ENCODE data around the gene LDLRAD4.
"Not testable (repeated sequence)": the region's sequence is repeated elsewhere in the genome, so short reads cannot be mapped to it uniquely, and the experiment has no call there.

Gene LDLRAD4

DNA sequence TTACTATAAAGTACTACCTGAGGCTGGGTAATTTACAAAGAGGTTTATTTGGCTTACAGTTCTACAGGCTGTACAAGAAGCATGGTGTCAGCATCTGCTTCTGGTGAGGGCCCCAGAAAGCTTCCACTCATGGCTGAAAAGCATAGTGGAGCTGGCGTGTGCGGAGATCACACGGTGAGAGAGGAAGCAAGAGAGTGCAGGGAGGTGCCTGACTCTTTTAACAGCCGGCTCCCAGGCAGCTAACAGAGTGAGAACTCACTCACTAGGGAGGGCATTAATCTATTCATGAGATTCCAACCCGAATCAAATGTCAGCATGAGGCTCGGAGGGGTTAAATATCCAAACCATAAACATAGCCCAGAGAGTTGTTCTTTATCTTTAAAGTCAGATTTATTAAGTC, 117.3 kb downstream of the LDLRAD4 start:
- no peak for DNase-seq (ENCODE audit: low read depth, low spot score)

DNA sequence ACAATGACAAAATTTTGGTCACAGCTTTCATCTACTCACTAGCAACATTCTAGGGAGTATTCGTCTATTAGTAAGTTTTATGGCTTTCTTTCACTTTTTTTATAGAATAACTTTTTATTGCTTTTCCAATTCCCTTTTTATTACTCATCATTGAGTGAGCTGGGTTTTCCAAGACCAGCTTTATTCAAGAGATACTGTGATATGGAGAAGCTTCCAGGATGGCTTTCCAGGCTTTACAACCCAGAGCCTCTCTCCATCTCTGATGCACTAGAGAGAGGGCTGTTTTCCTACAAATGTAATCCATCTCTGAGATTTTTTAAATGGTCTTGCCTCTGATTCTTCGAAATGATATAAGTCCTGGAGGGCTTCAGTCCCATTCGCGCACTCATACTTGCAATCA, 118.3 kb downstream of the LDLRAD4 start:
- no peak for DNase-seq (ENCODE audit: low read depth, low spot score)

DNA sequence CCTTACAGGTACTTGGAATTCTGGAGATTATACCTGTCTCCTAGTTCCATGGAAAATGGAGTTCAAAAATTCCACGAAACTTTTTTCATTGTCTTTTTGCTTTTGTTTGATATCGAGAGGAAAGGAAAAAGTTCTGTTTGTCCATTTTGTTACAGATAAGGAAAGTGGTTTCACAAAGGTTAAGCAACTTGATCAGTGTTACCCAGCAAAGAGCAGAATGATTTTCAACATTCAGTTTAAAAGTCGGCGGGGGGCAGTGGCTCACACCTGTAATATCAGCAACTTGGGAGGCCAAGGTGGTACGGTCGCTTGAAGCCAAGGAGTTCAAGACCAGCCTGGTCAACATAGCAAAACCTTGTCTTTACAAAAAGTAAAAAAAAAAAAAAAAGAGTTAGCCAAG, 118.8 kb downstream of the LDLRAD4 start:
- DNase-seq (ENCODE audit: low read depth, low spot score) = no peak

DNA sequence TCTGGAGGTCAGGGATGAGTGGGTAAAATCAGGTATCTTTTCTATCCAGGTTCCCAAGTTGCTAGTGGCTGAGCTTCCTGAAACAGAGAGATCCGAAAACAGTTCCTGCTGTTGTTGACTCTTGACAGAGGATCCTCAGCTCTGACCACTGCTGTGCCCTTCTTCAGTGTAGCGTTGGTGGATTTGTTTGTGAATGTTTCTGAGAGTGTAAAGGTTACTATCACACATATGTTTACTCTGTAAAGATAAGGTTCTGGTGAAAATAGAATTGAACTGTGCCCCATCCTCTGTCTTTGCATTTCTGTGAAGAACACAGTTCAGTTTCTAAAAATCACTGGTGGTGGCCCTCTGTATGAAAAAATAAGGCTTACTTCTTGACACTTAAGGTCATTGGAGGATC, 119.8 kb downstream of the LDLRAD4 start:
- no peak for DNase-seq (ENCODE audit: low read depth, low spot score)

DNA sequence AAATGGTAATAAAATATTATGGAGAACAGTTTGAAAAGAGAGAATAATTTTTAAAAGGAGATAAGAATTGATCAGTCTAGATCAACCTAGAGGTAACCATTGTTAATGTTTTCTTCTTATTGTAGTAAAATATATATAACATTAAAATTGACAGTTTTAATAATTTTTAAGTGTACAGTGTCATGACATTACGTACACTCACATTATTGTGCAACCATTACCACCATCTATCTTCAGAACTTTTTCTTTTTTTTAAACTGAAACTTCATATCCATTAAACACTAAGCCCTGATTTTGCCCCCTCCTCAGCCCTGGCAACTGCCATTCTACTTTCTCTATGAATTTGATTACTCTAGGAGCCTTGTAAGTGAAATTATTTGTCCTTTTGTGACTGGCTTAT, 121.1 kb downstream of the LDLRAD4 start:
- DNase-seq (ENCODE audit: low read depth, low spot score) = no peak

DNA sequence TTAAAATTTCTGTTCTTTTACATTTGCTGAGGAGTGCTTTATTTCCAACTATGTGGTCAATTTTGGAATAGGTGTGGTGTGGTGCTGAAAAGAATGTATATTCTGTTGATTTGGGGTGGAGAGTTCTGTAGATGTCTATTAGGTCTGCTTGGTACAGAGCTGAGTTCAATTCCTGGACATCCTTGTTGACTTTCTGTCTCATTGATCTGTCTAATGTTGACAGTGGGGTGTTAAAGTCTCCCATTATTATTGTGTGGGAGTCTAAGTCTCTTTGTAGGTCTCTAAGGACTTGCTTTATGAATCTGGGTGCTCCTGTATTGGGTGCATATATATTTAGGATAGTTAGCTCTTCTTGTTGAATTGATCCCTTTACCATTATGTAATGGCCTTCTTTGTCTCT, 127.9 kb downstream of the LDLRAD4 start:
- DNase-seq (ENCODE audit: low read depth, low spot score) = not testable (repeated sequence)

DNA sequence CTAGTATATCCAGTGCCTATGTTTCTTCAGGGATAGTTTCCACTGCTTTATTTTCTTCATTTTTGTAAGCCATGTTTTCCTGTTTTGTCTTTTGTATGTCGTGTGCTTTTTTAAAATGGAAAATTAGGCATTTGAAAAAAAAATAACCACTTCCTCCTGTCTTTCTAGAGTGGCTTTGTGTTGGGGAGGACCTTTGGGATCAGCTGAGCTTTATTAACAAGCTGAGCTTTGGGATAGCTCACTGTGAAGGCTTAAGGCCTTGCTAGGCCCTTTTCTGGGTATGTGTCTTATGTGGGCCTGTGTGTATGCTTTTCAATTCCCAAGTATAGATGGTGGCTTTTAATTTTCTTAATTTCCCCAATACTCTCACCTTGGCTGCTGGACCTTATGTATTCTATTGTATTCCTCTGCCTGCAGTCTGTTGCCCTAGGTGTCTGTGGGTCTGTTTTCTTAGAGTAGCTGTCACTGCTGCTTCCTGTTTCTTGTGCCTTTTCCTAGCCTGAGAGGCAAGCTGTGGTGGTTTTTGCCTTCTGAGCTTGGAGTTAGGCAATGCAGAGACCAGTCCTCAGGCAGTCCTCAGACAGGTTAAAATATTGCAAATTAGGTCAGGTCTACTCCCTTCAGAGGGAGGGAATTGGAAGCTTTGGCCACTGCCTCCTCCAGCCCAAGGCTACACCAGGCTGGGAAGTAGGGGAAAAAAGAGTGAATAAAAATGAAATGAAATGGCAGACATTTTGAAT, 134.7 kb downstream of the LDLRAD4 start:
- DNase-seq (ENCODE audit: low read depth, low spot score) = no peak

DNA sequence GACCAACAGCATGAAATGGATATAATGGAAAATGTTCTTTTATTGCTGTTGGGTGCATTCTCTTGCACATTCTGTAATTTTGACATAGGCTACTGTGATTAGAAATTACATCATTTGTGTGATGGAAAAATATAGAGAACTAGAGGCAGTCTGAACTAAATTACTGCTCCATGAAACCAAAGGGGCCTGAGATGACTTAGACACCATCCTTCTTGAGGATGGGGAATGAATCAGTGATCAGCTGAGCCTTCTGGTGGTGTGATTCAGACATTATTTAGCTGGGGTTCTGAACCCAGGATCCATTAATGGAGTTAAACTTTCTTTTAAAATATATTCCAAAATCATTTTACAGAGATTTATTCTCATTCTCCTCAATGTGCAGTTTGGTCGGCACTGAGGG, 135.8 kb downstream of the LDLRAD4 start:
- DNase-seq (ENCODE audit: low read depth, low spot score) = no peak

DNA sequence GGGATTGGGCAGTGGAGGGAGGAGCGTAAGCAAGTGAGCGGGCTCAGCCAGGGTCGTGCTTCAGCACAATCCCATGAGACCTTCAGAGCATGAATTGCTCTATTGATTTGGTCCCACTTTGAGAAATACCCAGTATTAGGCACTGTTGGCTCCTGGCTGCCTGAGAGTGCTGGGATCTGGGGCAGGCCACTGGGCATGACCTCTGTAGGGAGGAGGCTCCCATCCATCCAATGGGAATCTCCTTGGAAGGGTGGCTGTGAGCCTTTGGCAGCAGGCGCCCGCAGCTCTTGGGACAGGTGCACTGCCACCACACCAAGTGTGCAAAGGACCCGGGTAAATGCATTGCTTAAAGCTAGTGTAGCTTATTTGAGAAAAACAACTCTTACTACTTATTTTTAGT, 137.5 kb downstream of the LDLRAD4 start:
- no peak for DNase-seq (ENCODE audit: low read depth, low spot score)

DNA sequence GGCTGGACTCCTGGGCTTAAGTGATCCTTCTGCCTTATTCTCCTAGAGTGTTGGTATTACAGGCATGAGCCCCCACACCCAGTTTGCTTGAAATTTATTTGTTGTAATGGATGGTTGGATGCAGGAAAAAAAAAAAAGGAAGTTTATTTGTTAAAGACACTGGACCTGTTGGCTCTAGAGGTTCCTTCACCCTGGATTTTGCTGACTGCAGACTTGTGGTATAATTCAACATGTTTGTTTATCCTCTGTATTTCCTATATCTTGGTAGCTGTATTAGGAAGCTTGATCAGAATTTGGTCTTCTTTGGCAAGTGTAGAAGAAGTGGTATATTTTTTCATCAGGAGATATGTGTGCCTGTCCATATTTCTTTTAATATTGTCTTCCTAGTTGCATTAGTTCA, 138.7 kb downstream of the LDLRAD4 start:
- no peak for DNase-seq (ENCODE audit: low read depth, low spot score)

DNA sequence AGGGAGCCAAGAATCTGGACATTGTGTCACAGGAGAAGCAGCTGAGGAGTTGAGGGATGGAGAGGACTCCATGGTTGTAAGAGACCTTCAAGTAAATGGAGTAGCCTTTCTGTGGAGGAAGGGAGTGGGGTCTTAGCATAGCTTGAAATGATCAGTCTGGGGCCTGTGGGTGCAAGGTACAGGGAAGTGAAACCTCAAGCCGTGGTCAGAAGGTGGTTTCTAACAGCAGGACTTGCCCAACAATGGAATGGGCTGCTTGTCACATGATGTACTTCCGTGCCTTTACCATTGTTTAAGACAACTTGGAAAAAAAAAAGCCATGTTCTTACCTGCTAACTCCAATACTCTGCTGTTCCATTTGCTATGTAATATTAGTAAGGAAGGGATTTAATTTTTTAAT, 140.7 kb downstream of the LDLRAD4 start:
- DNase-seq (ENCODE audit: low read depth, low spot score) = no peak

DNA sequence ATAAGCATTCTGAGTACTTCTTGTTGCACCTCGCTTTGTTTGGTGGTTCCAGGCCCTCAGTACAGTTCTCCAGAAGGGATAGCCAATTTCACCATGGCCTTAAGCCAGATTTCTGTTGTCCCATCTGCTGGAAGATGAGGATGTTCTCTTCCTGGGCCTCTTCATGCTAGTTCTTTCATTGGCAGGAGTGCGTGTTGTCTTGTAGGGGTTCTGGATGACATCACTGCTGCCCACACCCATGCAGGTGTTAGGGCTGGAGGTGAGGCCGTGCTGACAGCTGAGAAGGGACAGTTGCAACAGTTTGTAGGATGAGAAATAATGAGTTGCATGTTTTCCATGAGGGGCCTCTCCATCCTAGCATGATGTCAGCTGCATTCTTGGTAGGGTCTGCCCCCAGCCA, 142.9 kb downstream of the LDLRAD4 start:
- DNase-seq (ENCODE audit: low read depth, low spot score) = no peak

DNA sequence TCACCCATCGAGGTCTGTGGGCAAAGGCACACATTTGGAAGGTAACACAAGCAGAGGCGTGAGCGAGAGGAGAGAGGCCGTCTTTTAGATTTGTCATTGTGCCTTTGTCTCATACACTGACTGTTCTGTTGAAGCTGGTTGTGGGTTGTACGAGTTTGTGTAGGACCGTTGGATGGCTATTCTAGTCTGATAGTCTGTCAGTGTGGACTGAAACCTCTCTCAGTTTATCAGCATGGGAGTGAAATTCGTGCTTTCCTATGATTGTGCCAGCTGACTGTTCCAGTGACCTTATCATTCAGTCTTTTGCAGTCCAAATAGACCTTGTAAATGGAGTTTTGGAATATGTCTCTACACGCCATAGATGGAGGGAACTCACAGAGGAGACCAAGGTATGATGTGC, 143.5 kb downstream of the LDLRAD4 start:
- DNase-seq (ENCODE audit: low read depth, low spot score) = no peak

DNA sequence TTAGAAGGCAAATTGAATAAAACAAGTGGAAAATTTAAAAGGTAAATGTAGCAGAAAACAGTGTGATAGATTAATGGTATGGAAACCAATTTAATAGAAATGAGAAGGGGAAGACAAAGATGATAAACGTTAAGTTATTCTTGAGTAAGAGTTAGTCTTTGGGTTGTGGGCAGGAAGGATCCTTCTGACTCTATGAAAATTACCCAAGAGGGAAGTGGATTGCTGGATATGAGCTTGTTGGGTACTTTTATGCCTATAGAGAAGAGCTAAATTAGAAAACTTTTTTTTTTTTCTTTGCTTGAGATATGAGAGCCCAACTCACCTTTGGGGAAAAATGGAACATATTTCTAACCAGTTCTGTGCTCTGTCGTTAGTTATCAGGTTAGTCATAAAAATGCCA, 144.0 kb downstream of the LDLRAD4 start:
- no peak for DNase-seq (ENCODE audit: low read depth, low spot score)

DNA sequence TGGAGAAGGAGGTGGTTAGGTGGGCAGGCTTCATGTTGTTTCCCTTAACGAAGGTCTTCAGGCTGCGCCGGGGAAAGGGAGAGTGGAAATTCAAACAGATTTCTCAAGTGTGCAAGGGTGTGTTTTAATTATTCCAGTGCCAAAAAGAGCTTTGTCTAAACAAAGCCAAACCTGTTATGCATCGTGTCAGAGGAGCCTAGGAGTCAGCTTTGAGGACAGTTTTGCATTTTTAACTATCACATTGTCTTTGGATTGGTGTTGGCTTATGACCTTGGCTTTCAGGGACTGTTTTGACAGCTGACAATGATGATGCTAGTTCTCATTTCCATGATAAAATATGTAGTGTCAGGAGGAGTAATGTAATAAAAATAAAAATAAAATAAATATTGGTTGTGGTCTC, 144.8 kb downstream of the LDLRAD4 start:
- no peak for DNase-seq (ENCODE audit: low read depth, low spot score)

DNA sequence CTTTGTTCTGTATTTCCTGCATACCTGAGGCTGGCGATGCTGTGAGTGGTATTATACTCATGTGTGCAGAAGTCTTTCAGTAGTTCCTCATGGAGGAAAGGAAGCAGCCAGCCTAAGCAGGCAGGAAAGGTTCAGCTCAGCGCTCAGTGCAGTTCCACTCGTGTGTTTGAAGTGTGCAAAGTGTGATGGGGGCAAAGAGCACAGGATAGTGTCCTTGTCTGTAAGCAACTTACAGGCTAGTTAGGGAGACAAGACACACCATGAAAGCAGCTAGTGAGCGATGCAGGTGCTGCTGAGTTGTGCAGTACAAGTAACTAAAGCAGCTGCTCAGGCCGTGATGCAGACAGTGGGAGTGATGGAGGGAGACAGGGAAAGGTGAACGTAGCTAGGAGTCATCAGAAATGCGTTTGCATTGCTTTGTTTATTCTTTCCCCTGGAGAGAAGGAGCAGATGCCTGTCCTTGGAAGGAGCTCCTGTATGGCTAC, 146.2 kb downstream of the LDLRAD4 start:
- no peak for DNase-seq (ENCODE audit: low read depth, low spot score)

DNA sequence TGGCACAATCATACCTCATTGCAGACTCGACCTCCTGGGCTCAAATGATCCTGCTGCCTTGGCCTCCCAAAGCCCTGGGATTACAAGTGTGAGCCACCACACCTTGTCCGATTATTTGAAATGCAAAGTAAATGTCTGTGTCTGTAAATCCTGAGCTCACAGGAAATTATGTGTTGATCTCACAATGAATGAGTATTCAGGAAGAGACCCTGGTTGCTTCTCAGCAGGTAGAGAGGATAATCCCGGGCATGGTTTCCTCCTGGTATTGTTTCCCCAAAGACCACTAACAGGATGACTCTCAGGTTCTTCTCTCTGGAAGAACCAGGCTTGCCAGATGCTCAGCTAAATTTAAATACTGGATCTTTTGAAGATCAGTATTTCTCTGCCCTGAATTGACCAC, 147.6 kb downstream of the LDLRAD4 start:
- DNase-seq (ENCODE audit: low read depth, low spot score) = no peak

DNA sequence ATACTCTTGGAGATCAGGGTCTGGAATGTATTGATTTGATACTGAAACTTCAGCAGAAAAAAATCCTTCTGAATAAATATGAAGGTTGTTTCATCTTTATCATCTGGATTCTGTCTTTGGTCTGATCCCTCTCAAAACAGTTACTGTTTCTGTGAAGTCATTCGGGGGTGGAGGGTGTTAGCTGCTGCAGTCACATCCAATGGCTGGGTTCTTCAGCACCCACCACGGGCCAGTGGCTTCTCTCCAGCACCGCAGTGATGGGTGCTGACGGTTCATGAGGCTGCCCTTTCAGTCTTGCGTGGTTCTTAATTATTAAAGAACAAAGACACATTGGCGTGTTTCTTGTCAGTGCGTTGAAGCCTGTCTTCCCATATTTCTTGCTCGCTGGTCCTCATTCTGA, 148.0 kb downstream of the LDLRAD4 start:
- no peak for DNase-seq (ENCODE audit: low read depth, low spot score)

DNA sequence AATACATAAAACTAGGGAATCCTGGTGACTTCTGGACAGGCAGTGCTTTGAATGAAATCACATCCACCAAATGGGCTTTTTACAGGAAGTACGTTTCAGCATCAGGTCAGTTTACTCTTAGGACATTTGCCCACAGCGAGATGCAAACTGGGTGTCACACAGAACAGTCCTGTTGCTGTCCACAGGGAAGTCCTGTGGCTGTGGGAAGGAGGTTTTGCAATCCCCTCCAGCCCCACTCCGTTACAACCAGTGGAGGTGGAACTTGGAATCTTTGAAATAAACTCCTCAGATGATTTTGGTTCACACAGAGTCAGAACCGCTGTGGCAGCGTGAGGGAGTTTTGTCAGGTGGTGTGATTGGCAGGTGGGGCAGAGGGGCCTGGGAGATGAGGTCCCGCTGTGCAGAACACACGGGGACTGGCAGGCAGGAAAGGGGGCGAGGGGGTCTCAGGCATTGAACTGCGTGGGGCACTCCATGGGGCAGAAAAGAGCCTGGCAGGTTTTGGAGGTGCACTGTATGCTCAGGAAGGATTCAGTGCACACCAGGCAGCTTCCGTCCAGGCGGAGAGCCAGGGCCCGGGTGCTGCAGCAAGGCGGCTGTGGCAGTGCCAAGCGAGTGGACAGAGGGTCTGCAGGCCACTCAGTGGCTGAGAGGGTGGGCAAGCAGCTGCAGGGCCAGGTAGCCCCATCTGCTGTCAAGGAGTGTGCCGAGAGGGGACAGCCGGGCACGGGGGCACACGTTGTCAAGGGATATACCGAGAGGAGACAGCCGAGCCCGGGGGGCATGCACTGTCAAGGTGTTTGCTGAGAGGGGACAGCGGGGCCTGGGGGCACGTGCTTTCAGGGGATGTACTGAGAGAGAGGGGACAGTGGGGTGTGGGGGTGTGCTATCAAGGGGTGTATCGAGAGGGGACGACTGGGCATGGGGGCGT, 148.7 kb downstream of the LDLRAD4 start:
- no peak for DNase-seq (ENCODE audit: low read depth, low spot score)

DNA sequence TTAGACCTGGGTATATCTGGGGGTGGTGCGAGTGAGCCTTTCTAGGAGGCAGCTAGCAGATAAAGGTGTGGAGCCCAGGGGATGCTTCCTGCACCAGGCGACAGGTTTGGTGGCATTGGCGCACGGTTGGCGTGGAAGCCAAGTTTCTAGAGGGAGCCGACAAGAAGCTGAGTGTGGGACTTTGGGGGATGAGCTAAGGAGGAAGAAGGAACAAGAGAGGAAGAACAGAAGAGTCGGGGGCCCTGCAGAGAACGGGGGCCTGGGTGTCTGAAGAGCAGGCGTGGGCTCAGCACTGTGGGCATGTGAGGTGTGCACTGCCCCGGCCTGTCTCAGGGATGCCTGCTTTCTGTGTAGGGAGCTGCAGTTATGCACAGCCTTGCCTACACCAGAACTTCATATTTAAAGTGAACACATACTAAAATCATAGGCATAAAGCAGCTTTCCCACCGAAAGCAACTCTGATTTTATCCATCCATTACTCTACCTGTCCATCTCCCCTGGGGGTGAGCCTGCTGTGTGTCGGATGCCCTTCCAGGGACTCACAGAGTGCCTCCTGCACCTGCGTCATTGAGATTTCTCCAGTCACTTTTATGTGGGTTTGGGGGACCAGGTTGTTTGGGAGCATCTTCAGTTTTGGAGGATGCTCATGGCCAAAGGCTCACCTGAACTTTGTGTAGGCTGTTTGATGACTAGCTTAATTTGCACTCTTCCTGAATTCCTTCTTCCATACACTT, 149.7 kb downstream of the LDLRAD4 start:
- DNase-seq (ENCODE audit: low read depth, low spot score) = no peak

DNA sequence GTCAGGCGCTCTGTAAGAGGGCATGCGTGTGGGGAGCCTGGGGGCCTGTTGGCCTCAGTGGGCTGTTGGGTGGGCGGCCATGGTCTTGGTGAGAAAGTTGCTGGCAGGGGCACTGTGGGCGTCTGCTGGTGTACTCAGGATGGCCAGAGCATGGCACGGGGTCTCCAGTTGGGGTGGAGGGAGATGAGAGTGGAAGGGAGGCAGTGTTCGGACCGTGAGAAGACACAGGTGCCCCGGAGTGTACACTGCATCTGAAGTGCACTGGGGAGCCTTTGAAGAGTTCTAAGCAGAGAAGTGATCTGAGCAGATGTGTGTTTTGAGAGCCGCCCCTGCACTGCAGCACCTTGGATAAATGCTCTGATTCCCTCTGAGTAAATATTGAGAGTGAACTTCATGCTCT, 150.8 kb downstream of the LDLRAD4 start:
- DNase-seq (ENCODE audit: low read depth, low spot score) = no peak

Measured in astrocyte of the hippocampus (primary cell).